Activated CD4-positive, alpha-beta T cell treated with anti-CD3 and anti-CD28 coated beads, Interleukin-2, amount 50 U/mL, for 4 hours (primary cell): ENCODE results near the gene SRPX.

Experiments used
- DNase-seq, 2 experiments: peaks; one replicate each; pipeline ENCODE4 v3.0.0-alpha.2; 2020

The SRPX gene

GRCh38 chrX:38220415-38221390, at the start of gene SRPX:
TSS of gene SRPX (minus strand) at chrX:38220871. CDS start at chrX:38220792, 79 bp downstream.
- no peak for DNase-seq

- DNase-seq, result no peak
Observed at GRCh38 chrX:38268011-38268410, 47.3 kb upstream of the SRPX start.

GRCh38 chrX:38262715-38263620, 42.3 kb upstream of the SRPX start:
- DNase-seq, result no peak

GRCh38 chrX:38260231-38260630, 39.6 kb upstream of the SRPX start:
- DNase-seq, result no peak

GRCh38 chrX:38256019-38256418, 35.3 kb upstream of the SRPX start:
- DNase-seq, result no peak

- no peak for DNase-seq
Observed at GRCh38 chrX:38249965-38250364, 29.3 kb upstream of the SRPX start.

- DNase-seq, result no peak
Observed at GRCh38 chrX:38247051-38247450, 26.4 kb upstream of the SRPX start.

GRCh38 chrX:38240541-38240940, 19.9 kb upstream of the SRPX start:
- no peak for DNase-seq

- no peak for DNase-seq
Observed at GRCh38 chrX:38236901-38237615, 16.4 kb upstream of the SRPX start.

GRCh38 chrX:38233891-38234667, 13.4 kb upstream of the SRPX start:
- DNase-seq, result no peak

GRCh38 chrX:38232079-38232686, 11.5 kb upstream of the SRPX start:
- DNase-seq, result no peak

- DNase-seq, result no peak
Observed at GRCh38 chrX:38225093-38225492, 4.4 kb upstream of the SRPX start.

- DNase-seq, result no peak
Observed at GRCh38 chrX:38224160-38224559, 3.5 kb upstream of the SRPX start.

- no peak for DNase-seq
Observed at GRCh38 chrX:38221391-38221929, 789 bp upstream of the SRPX start.

GRCh38 chrX:38220024-38220414, 652 bp downstream of the SRPX start:
- DNase-seq, result no peak

GRCh38 chrX:38216642-38217041, 4.0 kb downstream of the SRPX start:
- no peak for DNase-seq

GRCh38 chrX:38214551-38215531, 5.8 kb downstream of the SRPX start:
- DNase-seq, result no peak

GRCh38 chrX:38214044-38214443, 6.6 kb downstream of the SRPX start:
- no peak for DNase-seq

- no peak for DNase-seq
Observed at GRCh38 chrX:38211891-38212635, 8.6 kb downstream of the SRPX start.
